Vagina (tissue), 2 donors: ENCODE results near the gene POLR3B. TPM values are rescaled to one million over a fixed set of nuclear protein-coding genes. Genes with fewer than 3 reads are reported as not detected.

Experiments
- DNase-seq, 2 donors: peaks; one replicate each; pipeline ENCODE4 v3.0.0-alpha.2; 2017; ENCODE audit errors: extremely low spot score in 2 of 2
- H3K27ac ChIP-seq: fragments of 200-600 bp; sonication (generic); one replicate; pipeline ENCODE4 v1.5.1; 2019
- H3K27me3 ChIP-seq: fragments of 200-600 bp; sonication (generic); one replicate; pipeline ENCODE4 v1.5.1; 2019
- H3K36me3 ChIP-seq, 2 donors: fragments of 200-600 bp; sonication (generic); one replicate each; pipeline ENCODE4 v1.5.1; 2017 to 2019
- H3K4me1 ChIP-seq: fragments of 200-600 bp; sonication (generic); one replicate; pipeline ENCODE4 v1.5.1; 2019
- H3K4me3 ChIP-seq, 2 donors: fragments of 200-600 bp; sonication (generic); 1 replicate in 1 of 2; 2 replicates in 1 of 2; pipeline ENCODE4 v1.5.1; 2016 to 2019
- H3K9me3 ChIP-seq: fragments of 200-600 bp; sonication (generic); one replicate; pipeline ENCODE4 v1.5.1; 2019
- POLR2A ChIP-seq, 2 donors: fragments of 450-650 bp; IDR thresholded peaks; one replicate each; pipeline ENCODE4 v1.6.1; 2017; ENCODE audit warnings: antibody characterized with exemption in 2 of 2, mild to moderate bottlenecking in 2 of 2, moderate library complexity in 2 of 2
- POLR2AphosphoS5 ChIP-seq, 2 donors: sonication (generic); formaldehyde crosslinking; IDR thresholded peaks; one replicate each; pipeline ENCODE4 v1.9.0; 2017; ENCODE audit warnings: antibody characterized with exemption in 2 of 2, mild to moderate bottlenecking in 2 of 2, low read depth in 1 of 2; ENCODE audit not compliant: insufficient read depth in 1 of 2
- intact Hi-C: fragments of 100-400 bp; cut with DNase I; formaldehyde crosslinking; loops from one replicate; pipeline ENCODE4 v1.15.1; 2023
- total RNA-seq: library from RNA; depleted of rRNA; stranded (reverse); fragments of >200 nt; gene quantifications from one replicate; pipeline ENCODE4 v1.2.3, GENCODE V29; 2016
- TF ChIP-seq, protein P1 (sequence below), 3 experiments: fragments of 450-650 bp in 2 of 3; fragments of 200-600 bp in 1 of 3; sonication (generic) in 1 of 3; IDR thresholded peaks; one replicate each; pipeline ENCODE4 v1.5.1; 2017 to 2019; ENCODE audit warnings: antibody characterized with exemption in 3 of 3, mild to moderate bottlenecking in 2 of 3, moderate library complexity in 2 of 3

The POLR3B gene
- 10.1 TPM for total RNA-seq

DNA sequence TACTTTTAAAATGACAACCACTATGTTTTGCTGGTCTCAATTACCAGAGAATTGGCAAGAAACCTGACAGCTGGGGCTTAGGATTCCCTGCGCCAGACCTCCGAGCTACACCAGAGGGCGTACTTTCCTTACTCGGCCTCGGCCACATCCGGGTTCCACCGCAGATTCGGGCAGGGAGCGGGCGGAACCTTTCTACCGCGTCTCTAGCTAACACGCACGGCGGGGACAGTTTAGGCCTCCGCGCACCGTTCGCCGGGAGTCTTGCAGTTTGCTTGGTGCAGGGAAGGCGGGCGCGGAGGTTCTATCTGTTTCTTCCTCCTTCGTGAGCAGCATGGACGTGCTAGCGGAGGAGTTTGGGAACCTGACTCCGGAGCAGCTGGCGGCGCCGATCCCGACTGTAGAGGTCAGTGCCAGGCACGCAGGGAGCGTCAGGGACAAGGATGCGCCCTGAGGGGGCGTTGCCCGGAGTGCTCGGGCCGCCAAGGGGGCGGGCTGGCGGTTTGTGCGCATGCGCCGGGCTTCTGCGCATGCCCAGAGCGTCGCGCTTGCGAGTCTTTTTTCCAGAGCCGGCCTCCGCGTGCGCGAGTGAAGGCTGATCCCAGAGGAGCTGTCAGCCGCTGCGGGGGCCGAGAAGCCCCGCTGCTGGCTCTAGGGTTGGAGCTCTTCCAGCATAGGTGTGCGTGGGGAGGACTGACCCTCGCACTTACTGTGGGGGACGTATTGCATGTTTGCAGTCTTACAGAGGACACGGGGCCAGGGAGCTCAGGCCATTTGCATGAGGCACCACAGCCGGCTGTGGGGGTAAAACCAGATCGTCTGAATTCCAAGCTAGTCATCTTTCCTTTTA is at the start of gene POLR3B:
POLR3B (plus strand) TSS at position 200 of the 847 bp plus-strand sequence; CDS start at position 332, 132 bp downstream.
- DNase-seq, result peak in 1 of 2 donors; percentile 95
- H3K4me1 ChIP-seq, result peaks cover 16% of the 10 kb centered on the region
- peak within 1 kb of the TSS; percentile 75 for H3K27ac ChIP-seq
- TF ChIP-seq POLR2AphosphoS5 (IDR thresholded peaks at IDR 0.05; ENCODE audit: insufficient read depth in 1 of 2, low read depth in 1 of 2) (peak; percentile 90 to 97), POLR2A (IDR thresholded peaks at IDR 0.05) (peak; percentile 29 to 48)
- TF ChIP-seq, protein P1, sequence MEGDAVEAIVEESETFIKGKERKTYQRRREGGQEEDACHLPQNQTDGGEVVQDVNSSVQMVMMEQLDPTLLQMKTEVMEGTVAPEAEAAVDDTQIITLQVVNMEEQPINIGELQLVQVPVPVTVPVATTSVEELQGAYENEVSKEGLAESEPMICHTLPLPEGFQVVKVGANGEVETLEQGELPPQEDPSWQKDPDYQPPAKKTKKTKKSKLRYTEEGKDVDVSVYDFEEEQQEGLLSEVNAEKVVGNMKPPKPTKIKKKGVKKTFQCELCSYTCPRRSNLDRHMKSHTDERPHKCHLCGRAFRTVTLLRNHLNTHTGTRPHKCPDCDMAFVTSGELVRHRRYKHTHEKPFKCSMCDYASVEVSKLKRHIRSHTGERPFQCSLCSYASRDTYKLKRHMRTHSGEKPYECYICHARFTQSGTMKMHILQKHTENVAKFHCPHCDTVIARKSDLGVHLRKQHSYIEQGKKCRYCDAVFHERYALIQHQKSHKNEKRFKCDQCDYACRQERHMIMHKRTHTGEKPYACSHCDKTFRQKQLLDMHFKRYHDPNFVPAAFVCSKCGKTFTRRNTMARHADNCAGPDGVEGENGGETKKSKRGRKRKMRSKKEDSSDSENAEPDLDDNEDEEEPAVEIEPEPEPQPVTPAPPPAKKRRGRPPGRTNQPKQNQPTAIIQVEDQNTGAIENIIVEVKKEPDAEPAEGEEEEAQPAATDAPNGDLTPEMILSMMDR (IDR thresholded peaks at IDR 0.05), result peak in 2 of 3 experiments; percentile 79
- H3K9me3 ChIP-seq, result no peaks in the 10 kb centered on the region
- intact Hi-C loops, result loop anchor here (2.0 kb wide), 1 partner anchor 55 kb away; the partner anchor contains the start of gene TCP11L2
- H3K36me3 ChIP-seq, result no peaks in the 10 kb centered on the region
- H3K27me3 ChIP-seq, result no peaks in the 10 kb centered on the region
- peak within 1 kb of the TSS; percentile 53 to 56 for H3K4me3 ChIP-seq

GRCh38 chr12:106308121-106308520 is 49.4 kb upstream of the POLR3B start:
- Histone ChIP-seq H3K27me3 (no peaks in the 10 kb centered on the region), H3K9me3 (no peaks in the 10 kb centered on the region), H3K4me1 (peaks cover 82% of the 10 kb centered on the region), H3K36me3 (peaks cover 0 to 12% of the 10 kb centered on the region in 2 donors), H3K27ac (no peak overlapping the region), H3K4me3 (no peak overlapping the region)
- intact Hi-C loops, result no loop called here
- no peak for DNase-seq
- no peak for TF ChIP-seq POLR2AphosphoS5 (IDR thresholded peaks at IDR 0.05; ENCODE audit: insufficient read depth in 1 of 2, low read depth in 1 of 2)
- TF ChIP-seq POLR2A (IDR thresholded peaks at IDR 0.05), result no peak
- TF ChIP-seq, protein P1 (IDR thresholded peaks at IDR 0.05), result no peak

- Histone ChIP-seq H3K27me3 (no peaks in the 10 kb centered on the region), H3K9me3 (no peaks in the 10 kb centered on the region), H3K27ac (no peak overlapping the region), H3K36me3 (peaks cover 0 to 12% of the 10 kb centered on the region in 2 donors), H3K4me3 (no peak overlapping the region), H3K4me1 (peaks cover 79% of the 10 kb centered on the region)
- intact Hi-C loops, result no loop called here
- DNase-seq, result no peak
- TF ChIP-seq, protein P1 (IDR thresholded peaks at IDR 0.05), result no peak
- no peak for TF ChIP-seq POLR2AphosphoS5 (IDR thresholded peaks at IDR 0.05; ENCODE audit: insufficient read depth in 1 of 2, low read depth in 1 of 2)
- TF ChIP-seq POLR2A (IDR thresholded peaks at IDR 0.05), result no peak
These were observed 48.9 kb upstream of the POLR3B start for GRCh38 chr12:106308611-106309010.

- Histone ChIP-seq H3K36me3 (peaks cover 0 to 20% of the 10 kb centered on the region in 2 donors), H3K9me3 (no peaks in the 10 kb centered on the region), H3K27ac (no peak overlapping the region), H3K4me3 (no peak overlapping the region), H3K27me3 (no peaks in the 10 kb centered on the region), H3K4me1 (peaks cover 66% of the 10 kb centered on the region)
- intact Hi-C loops, result no loop called here
- TF ChIP-seq POLR2AphosphoS5 (IDR thresholded peaks at IDR 0.05; ENCODE audit: insufficient read depth in 1 of 2, low read depth in 1 of 2) (no peak), POLR2A (IDR thresholded peaks at IDR 0.05) (no peak)
- TF ChIP-seq, protein P1 (IDR thresholded peaks at IDR 0.05), result no peak
- DNase-seq, result no peak
These were observed 47.7 kb upstream of the POLR3B start for GRCh38 chr12:106309671-106310505.
